Central memory CD4-positive, alpha-beta T cell (primary cell): ENCODE data around the gene PLCB4.

Source experiments
- DNase-seq: peaks from one replicate; pipeline ENCODE4 v3.0.0; 2022

Gene PLCB4

DNA sequence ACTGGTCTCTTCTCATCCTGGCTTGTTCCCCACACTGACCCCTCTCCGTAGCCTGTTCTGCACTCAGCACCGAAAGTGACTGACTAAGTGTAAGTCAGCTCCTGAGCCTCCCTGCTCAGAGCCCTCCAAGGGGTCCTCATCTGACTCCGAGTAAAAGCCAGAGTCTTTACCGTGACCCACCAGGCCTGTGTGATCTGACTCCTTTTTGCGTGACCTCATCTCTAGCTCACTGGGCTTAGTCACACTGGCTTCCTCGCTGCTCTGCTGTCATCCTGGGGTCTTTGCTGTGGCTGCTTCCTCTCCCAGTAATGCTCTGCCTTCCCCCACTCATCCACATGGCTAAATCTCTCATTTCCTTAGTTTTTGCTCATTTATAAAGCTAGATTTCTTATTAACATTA, 116.6 kb downstream of the PLCB4 start:
- DNase-seq: no peak

GRCh38 chr20:9186396-9186795, 117.5 kb downstream of the PLCB4 start:
- DNase-seq: no peak

GRCh38 chr20:9195031-9195430, 126.1 kb downstream of the PLCB4 start:
- no peak for DNase-seq

DNA sequence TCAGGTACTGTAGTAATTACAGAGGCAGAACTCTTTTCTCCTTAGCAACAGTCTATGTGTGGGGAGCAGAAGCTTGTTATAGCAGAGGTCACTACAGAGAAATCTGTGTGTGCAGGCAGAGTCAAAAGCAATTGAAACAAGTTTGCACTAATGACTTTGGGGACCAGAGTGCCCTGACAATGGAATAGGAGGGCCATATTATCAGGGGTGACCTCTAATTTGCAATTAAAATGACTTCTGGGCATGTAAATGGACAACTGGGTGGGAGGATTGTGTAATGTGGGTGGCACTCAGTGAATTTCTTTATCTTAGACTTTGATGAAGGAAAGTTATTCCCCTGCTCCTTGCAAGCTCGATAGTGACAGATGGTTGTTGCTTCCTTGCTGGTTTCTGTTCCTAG, 127.2 kb downstream of the PLCB4 start:
- no peak for DNase-seq

DNA sequence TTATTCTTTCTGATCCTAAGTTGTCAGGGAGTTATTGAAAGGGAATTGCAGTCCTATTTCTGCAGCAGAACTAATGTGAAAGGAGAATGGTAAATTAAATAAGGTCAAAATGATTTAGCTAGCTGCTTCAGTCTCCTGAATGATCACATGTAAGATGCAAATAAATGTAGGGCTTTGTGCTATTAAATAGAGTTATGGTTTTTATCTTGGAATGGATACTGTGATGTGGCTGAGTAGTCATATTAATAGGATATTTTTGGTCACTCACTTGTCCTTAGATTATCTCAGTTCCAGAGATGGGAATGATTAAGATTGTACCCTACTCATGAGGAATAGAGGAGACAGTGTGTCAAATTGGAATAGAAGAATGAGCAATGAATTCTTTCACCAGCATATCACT, 129.6 kb downstream of the PLCB4 start:
- no peak for DNase-seq

- no peak for DNase-seq
Measured at GRCh38 chr20:9200196-9200595, 131.3 kb downstream of the PLCB4 start.

DNA sequence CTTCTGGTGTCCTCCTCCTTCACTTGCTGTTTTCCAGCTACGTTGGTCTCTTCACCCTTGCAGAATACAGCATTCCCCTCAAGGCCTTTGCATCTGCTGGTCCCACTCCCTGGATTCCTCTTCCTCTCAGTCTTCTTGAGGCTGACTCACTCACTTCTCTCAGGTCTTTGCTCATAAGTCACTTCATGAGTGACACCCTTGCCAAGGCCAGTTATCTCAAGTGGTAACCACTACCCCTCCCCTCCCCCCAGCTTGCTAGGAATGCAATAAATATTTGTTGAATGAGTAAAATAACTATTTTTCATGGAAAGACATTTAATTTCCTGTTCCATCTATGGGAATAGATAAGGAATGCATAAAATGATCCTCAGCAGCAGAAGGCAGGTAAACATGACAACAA, 131.7 kb downstream of the PLCB4 start:
- DNase-seq: no peak

DNA sequence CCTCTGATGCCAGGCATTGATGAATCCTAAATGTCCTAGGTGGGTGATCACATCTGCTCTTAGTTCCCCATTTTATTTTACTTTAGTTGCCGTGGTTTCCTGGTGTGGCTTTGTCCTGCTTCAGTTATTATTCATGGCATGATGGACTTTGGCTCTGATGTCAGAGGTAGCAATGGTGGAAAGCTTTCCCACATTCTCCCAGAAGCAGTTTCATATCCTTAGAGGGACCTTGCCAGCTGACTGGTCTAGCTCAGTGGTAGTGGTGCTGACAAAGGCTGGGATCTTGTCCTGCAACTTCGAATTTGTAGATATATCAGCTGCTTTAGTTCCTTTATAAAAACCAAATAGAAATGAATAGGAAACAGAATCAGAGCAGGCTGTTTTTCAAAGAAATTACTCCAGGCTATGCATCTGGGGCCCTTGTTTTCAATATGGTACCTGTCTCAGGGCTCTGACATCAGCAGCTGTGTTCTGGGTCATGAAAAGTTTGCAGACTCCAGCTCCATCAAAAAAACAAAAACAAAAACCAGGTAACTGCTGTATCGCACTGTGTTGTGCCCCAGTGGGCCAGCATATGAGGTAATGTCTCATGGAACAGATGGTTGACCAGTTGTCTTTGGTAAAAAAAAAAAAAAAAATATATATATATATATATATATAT, 133.7 kb downstream of the PLCB4 start:
- DNase-seq: no peak

- no peak for DNase-seq
Measured at GRCh38 chr20:9203081-9203447, 134.2 kb downstream of the PLCB4 start.

GRCh38 chr20:9204979-9205378, 136.1 kb downstream of the PLCB4 start:
- DNase-seq: no peak

DNA sequence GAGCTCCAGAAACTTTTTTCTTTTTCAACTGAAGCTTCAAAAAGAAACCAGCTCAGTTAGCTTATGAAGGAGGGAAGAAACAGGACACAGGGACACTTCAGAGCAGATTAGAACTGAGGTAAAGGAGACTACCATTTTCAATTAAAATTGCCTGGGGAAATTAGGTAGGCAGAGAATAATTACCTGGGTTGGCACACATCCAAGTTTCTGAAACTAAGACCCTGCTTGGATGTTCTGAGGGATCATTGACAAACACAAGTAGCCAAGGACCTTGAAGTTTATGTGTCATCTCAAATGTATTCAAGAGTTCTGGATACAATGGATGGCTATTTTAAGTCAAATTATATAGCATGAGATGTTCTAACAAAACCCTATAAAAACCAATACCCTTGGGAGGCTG, 137.6 kb downstream of the PLCB4 start:
- DNase-seq: no peak

- DNase-seq: no peak
Measured at GRCh38 chr20:9207253-9207652, 138.4 kb downstream of the PLCB4 start.

DNA sequence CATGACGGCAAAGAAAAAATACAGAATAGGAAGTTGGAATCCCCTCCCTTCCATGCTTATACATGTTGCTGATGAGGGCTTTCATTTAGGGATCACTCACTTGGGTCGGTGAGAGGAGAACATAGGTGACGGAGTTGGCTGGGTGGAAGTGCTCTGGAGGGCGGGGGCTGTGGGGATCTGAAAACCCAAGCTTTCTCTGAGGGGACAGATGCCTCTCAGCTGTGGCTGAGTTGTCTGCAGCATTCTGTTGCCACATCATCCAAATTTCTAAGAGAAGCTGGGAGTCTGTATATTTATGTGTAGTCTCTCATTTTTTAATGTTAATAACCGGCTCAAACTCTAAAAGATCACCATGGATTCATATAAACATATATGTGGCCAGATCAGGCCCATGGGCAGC, 141.5 kb downstream of the PLCB4 start:
- no peak for DNase-seq

- DNase-seq: no peak
Measured at GRCh38 chr20:9211016-9211760, 142.3 kb downstream of the PLCB4 start.

DNA sequence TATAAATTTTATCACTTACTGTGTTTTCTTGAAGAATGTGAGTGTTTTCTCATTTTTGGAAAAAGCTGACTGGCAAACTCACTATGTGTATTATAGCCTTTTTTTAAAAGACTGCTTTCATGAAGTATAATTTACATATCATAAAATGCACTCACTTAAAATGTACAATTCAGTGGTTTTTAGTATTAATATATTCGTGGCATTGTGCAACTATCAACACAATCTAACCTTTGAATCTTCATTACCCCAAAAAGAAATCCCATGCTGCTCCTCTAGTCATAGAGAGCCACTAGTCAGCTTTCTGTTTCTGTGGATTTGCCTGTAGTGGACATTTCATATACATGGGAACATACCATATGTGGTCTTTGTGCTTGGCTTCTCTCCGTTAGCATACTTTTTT, 143.8 kb downstream of the PLCB4 start:
- no peak for DNase-seq

DNA sequence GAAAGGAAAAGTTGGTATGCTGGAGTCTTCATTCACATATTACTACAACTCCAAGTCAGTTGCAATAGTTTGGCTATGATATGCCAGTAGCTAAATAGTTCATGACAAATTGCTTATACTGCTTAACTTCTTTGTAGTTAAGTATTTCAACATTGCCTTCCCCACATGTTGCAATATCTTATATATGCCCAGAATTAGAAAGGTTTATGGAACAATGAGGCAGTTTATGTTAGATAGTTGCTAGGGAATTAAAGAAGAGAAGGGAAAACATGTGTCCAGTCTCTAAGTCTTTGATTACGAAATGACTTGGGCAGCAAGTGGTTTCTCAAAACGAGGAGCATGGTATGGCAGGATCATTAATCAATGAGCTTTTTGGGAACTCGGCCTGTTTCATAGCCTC, 145.8 kb downstream of the PLCB4 start:
- no peak for DNase-seq

GRCh38 chr20:9215539-9215938, 146.7 kb downstream of the PLCB4 start:
- no peak for DNase-seq

DNA sequence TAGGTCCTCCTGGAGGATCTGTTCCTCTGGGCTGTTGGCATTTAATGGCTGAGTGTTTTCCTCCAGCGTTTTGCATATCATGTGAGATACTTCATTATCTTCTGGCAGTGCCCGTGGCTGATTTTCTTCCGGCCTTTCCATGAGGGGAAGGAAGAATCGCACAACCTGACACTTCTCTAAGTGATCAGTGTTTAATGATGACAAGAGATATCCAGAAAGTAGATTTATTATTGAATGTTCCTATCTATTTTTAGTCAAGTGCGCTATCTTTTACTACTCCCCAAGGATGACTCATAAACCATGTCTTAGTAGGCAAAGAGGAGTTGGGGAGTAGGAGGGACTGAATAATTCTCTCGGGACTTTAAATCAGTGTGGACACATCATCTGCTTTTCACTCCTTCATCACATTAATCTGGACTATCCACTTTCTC, 149.7 kb downstream of the PLCB4 start:
- no peak for DNase-seq

DNA sequence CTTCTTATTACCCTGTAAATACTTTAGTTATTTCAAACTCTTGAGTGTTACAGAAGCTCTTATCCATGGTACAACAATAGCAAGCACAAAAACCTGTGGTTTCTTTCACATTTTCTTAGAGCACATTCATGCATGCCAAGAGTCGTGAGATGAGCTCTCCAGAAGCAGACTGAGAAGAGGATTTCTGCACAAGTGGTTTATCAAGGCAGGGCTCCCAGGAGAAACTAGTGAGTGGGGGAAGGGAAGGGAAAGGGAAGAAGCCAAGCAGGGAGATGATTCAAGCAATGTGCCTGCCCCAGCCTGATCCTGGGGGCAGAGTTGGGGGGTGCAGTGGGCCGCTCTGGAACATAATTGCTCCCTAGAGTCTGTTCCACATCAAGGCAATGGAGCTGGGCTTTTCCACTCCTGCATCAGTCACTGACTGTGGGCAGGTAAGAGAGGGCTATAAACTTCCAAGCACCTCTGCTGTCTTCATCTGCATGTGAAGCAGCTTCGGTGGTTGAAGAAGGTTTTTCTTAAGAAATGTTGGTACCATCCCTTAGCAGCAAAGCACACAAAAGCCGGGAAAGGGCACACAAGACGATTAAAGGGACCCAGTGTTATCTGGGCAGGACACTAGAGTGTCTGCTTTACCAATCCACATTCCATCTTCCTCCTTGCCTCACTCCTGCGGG, 152.1 kb downstream of the PLCB4 start:
- no peak for DNase-seq

DNA sequence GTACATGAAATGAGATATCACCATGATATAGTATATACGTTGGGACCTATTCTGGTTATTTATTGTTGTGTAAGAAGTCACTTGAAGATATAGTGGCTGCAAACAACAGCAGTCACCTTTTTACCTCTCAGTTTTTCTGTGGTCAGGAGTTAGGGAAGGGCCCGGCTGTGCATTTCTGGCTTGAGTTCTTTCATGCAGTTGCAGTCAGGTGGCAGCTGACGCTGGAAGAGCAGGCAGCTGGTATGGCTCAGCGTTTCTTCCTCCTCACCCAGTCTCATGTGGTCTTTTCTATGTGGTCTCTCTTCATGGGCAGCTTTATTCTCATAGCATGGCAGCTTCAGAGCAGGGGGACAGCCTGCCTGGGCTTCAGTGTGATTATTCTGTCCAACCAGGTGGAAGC, 154.4 kb downstream of the PLCB4 start:
- DNase-seq: no peak

DNA sequence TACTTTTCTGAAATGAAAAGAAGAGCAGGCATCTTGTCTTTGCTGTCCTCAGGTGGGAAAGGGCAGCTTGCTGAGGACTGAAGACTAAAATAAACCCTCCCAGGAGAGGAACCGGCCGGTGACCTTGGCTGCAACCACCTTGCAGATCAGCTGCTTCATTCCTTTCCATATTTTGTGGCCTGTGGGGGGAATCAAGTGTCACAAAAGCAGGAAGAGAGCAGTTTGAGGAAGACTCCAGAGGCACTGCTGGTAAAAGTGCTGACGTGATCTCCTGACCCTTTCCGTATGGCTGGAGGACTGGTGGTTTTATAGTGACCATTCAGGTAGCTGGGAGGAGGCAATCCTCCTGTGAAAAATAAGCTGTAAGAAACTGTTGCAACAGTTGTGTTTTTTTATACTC, 157.0 kb downstream of the PLCB4 start:
- no peak for DNase-seq

GRCh38 chr20:9227896-9228615, 159.2 kb downstream of the PLCB4 start:
- DNase-seq: no peak

DNA sequence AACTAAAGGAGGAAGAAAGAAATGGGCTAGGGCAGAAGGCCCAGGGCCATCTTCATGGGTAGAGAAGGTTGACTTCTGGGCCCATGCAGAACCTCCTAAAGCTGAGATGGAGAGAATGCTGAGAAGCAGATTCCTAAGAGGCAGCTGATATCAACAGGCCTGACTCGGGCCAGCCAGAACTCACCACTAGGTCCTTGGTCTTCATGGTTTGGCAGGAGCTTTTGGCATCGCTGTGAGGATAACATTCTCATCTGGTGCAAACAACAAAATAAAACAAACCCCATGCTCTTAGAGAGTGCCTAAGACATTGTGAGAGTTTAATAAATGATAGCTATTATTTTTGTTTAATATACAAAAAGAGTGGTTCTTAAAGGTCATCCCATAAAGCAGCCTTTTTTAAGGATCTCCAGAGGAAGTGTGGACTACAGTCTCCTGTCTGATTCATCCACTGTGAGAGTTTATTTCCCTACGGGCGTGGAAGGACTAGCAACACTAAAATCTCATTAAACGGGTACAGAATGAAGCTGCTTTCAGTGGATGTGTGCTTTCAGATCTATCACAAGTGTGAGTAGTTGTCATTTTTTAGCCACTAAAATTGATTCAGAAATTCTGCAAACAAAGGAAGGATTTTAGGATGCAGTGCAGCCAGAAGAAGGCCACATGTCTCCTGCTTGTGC, 160.0 kb downstream of the PLCB4 start:
- DNase-seq: no peak
